LNCaP clone FGC (cell line): Measurements from ENCODE around the gene TXNDC2.

Experiments used
- DNase-seq: peaks from one replicate; pipeline ENCODE4 v3.0.0-alpha.2; 2011; ENCODE audit warnings: low read depth
- H3K4me3 ChIP-seq: 2 replicates; pipeline ENCODE4 v1.5.1; 2011; ENCODE audit warnings: mild to moderate bottlenecking, low read depth, low read length, control low read depth
- TF ChIP-seq, protein P1 (sequence below): IDR thresholded peaks from 2 replicates; pipeline ENCODE4 v1.5.1; 2012; ENCODE audit warnings: mild to moderate bottlenecking; ENCODE audit not compliant: control insufficient read depth, insufficient read depth; ENCODE audit errors: extremely low read depth

TXNDC2 gene

DNA sequence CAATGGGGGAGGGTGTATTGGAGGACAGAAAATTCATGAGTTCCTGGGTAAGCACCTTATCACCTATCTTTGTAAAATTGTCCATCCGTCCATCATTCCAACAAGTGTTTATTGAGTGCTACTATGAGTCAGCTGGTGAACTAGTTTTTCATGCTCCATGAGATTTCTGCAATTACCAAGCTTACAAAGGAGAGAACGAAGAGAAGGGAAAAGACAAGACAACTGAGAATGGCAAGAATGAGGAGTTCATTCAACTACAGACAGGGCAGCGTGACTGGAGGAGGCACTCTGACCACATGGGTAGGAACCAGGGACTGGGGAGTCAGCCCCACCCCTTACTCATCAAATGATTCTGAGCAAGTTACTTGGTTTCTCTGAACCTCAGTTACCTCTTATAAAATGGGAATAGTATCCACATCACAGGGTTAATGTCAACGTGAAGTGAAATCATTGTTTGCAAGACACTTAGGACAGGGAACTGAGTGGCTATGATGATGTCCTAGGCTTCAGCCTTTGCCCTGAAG lies 18.6 kb upstream of the TXNDC2 start:
- TF ChIP-seq, protein P1, sequence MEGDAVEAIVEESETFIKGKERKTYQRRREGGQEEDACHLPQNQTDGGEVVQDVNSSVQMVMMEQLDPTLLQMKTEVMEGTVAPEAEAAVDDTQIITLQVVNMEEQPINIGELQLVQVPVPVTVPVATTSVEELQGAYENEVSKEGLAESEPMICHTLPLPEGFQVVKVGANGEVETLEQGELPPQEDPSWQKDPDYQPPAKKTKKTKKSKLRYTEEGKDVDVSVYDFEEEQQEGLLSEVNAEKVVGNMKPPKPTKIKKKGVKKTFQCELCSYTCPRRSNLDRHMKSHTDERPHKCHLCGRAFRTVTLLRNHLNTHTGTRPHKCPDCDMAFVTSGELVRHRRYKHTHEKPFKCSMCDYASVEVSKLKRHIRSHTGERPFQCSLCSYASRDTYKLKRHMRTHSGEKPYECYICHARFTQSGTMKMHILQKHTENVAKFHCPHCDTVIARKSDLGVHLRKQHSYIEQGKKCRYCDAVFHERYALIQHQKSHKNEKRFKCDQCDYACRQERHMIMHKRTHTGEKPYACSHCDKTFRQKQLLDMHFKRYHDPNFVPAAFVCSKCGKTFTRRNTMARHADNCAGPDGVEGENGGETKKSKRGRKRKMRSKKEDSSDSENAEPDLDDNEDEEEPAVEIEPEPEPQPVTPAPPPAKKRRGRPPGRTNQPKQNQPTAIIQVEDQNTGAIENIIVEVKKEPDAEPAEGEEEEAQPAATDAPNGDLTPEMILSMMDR, result no peak
- DNase-seq, result no peak
- no peak overlapping the region for H3K4me3 ChIP-seq

DNA sequence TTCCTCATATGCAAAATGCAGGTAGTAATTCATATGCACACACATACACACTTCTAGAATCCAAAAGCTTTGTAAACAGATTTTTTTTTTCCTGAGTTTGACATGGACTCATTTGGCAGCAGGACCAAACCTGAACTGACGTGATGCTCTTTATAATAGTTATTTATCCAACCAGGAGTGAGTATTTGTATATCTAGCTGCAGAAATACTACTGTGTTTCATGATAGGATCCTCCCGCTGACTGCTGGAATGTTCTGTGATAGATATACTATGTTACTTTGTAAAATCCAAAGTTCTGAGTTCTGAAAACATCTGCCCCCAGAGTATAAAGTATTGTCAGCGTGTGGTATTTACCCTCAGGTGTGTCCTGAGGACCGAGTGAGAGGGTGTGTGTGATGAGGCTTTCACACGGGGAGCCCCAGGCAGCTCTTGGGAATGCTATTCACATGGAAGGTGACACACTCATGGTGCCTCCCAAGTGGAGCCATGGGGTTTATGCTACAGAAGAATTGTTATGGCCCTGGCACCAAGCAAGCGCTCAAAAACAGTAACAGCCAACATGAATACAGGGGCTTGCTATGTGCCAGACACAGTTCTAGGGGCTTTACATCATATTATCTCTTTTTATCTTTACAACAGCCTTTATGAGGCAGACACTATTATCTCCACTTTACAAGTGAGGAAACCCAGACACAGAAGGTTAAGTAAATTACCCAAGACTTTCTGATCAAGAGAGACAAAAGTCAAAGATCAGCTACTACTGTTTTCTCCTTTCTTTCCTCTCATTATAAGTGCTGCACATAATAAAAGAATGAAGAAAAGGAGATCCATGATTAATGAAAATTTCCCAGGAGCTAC lies 16.7 kb upstream of the TXNDC2 start:
- H3K4me3 ChIP-seq, result no peak overlapping the region
- DNase-seq, result no peak

DNA sequence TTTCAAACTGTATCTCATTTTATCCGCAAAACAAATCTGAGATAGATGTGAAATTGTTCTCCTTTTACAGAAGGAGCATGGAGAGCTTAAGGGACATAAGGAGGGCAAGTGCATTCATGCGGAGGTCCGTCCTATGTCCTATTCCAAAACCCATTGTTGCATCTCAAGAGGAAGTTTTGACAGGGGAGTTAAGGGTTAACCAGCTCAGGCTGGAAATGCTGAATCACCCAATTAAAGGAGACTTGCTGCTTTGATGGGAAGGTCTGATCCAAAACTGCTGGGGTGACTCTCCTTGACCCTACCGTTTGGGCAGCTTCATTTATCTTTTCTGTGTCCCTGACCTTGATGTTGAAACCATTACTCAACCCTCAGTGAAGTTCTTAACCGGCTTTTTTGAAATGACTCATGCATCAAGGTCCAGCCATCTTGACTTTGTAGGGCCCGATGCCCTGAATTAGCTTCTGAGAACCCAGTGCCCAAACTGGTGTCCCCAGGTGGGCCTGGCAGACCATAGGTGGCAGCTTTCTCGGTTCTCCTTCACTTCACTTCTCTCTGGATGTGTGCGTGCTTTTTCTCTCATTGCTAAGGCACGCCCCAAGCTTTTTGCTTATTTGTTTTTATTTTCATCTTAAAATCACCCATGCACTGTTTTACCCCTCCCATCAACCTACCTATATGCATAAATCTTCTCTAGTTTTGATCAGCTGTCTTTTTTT lies 15.9 kb upstream of the TXNDC2 start:
- DNase-seq, result no peak

More for the DNA sequence above, 16.7 kb upstream of the TXNDC2 start:
- TF ChIP-seq, protein P1, result no peak

DNA sequence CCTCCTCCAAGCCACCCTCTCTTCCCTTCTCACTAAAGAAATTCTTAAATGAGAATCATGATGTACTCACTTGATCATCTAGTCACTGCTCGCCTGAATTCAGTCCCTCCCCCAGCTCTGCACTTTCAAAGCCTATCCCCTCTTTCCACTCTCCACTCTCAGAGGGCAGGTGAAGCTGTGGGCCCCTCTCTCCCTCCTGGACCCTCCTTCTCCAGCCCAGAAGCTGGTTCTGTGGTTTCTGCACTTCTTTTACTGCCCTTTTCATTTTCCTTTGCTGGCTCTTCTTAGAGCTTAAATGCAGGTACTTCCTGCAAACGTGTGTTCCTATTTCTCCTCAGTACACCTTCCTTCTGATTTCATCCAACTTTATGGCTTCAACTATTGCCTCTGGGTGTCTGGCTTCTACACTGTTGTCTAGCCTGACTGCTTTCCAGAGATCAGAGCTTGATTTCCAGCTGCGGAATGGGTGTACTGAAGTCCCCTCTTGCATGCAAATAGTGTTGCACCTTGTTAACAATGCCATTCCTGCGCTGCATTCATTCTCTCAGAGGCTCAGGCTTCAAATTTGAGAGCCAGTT lies 15.3 kb upstream of the TXNDC2 start:
- no peak for DNase-seq
- TF ChIP-seq, protein P1, result no peak
- no peak overlapping the region for H3K4me3 ChIP-seq

More for the DNA sequence above, 15.9 kb upstream of the TXNDC2 start:
- no peak overlapping the region for H3K4me3 ChIP-seq
- TF ChIP-seq, protein P1, result no peak

DNA sequence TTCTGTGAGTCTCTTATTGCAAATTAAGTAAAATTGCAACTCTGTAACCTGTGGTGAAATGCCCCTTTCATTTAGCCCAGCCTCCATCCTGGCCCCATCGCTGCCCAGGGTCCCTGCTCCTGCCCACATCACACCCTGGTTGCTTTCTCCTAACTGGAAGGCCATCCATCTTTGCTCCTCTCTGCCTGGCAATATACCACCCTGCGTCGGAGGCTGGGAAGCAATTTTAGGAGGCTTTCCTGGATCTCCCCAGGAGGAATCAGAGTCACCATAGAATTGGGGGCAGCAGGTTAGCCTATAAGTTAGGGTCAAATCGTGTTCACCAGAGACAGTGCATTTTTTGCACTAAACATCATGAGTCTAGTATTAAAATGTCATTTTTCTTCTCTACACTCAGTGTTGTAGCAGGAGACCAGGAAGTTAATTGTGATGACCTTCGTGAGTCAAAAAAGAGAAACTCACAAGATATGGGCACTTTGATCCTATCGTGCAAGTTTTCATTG lies 14.5 kb upstream of the TXNDC2 start:
- TF ChIP-seq, protein P1, result no peak
- no peak for DNase-seq
- H3K4me3 ChIP-seq, result no peak overlapping the region

DNA sequence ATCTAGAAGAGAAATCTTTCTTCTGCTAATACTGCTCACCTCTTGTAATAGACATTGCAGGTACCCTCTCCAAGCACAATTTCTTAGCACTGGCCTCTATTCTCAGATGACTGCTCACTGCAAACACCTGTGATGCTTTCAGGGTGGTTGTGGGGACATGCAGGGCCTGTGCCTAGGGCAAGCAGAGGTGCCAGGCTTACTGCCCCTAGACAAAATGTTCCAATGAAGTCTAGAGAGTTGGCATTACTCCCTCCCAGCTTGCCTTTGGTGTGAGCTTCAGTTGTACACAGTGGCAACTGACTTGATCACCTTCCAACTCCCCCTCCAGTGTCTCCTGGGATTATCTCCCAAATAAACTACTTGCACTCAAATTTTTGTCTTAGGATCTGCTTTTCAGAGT lies 12.9 kb upstream of the TXNDC2 start:
- no peak for DNase-seq
- TF ChIP-seq, protein P1, result no peak
- H3K4me3 ChIP-seq, result no peak overlapping the region
